GM12878 (cell line): ENCODE results near the gene CGB2. TPM values are rescaled to one million over a fixed set of nuclear protein-coding genes. Genes with fewer than 3 reads are reported as not detected.

Experiments
- ATAC-seq: fragments of 200-7000 bp; cut with Tn5 transposase; 3 replicates; pipeline ENCODE4 v1.9.1; 2020; ENCODE audit warnings: mild to moderate bottlenecking, moderate library complexity
- BruUV-seq: library from RNA; stranded (reverse); fragments of 400-500 nt; replicated peaks from 2 replicates; lab custom pipeline; 2021; lab: Mats Ljungman, UMichigan
- CTCF ChIA-PET: fragments of 300-600 bp; sonication (Branson Sonifier 250); formaldehyde crosslinking; extraction: SDS; loops from one replicate; lab custom pipeline; 2021; ENCODE audit warnings: inconsistent platforms; lab: Yijun Ruan, JAX
- POLR2A ChIA-PET: fragments of 350-600 bp; formaldehyde crosslinking; extraction: SDS; loops from one replicate; lab custom pipeline; 2021; ENCODE audit warnings: inconsistent platforms; lab: Charles Lee
- RAD21 ChIA-PET: fragments of 300-600 bp; sonication (Branson Sonifier 250); formaldehyde crosslinking; loops from one replicate; lab custom pipeline; 2023; ENCODE audit warnings: antibody characterized with exemption; ENCODE audit not compliant: unreplicated experiment; lab: Charles Lee
- SMC1A ChIA-PET: fragments of 300-600 bp; sonication (Branson Sonifier 250); formaldehyde crosslinking; loops from one replicate; lab custom pipeline; 2023; ENCODE audit not compliant: unreplicated experiment, uncharacterized antibody; lab: Charles Lee
- DNase-seq: peaks from one replicate; pipeline ENCODE4 v3.0.0-alpha.2; 2011; ENCODE audit warnings: low read depth, low spot score
- FAIRE-seq: peaks from 3 replicates; lab custom pipeline; 2011; peaks lifted over from hg19 to GRCh38; lab: Jason Lieb, UNC
- H2AFZ ChIP-seq: 2 replicates; pipeline ENCODE4 v1.6.0; 2011; ENCODE audit warnings: low read depth, low read length, control low read depth; ENCODE audit not compliant: control insufficient read depth
- H3K27ac ChIP-seq: 2 replicates; pipeline ENCODE4 v1.5.1; 2011; ENCODE audit warnings: control low read depth; ENCODE audit not compliant: control insufficient read depth, insufficient read depth
- H3K27me3 ChIP-seq, 2 experiments: replicated peaks in 1 of 2; 2 replicates each; pipeline versions ENCODE4 v1.6.0 to v1.6.1; 2011; ENCODE audit warnings: low read length in 1 of 2; ENCODE audit not compliant: control insufficient read depth in 2 of 2, insufficient read depth in 2 of 2
- H3K36me3 ChIP-seq, 2 experiments: 2 replicates each; pipeline ENCODE4 v1.5.1; 2011; ENCODE audit warnings: low read length in 1 of 2; ENCODE audit not compliant: control insufficient read depth in 2 of 2, insufficient read depth in 2 of 2
- H3K4me1 ChIP-seq: 2 replicates; pipeline ENCODE4 v1.6.1; 2011; ENCODE audit warnings: mild to moderate bottlenecking, low read length, moderate library complexity, mixed read lengths; ENCODE audit not compliant: control insufficient read depth, insufficient read depth
- H3K4me2 ChIP-seq: 2 replicates; pipeline ENCODE4 v1.6.0; 2011; ENCODE audit warnings: control low read depth; ENCODE audit not compliant: control insufficient read depth, insufficient read depth
- H3K4me3 ChIP-seq: fragments of 200-600 bp; sonication (generic); 2 replicates; pipeline ENCODE4 v1.5.1; 2016
- H3K79me2 ChIP-seq: 2 replicates; pipeline ENCODE4 v1.6.0; 2011; ENCODE audit warnings: low read length; ENCODE audit not compliant: control insufficient read depth, insufficient read depth
- H3K9ac ChIP-seq: 2 replicates; pipeline ENCODE4 v1.8.0; 2011; ENCODE audit warnings: low read length, control low read depth, mixed read lengths; ENCODE audit not compliant: control insufficient read depth, insufficient read depth
- H3K9me3 ChIP-seq: replicated peaks from 3 replicates; pipeline ENCODE4 v1.5.1; 2011; ENCODE audit warnings: mild to moderate bottlenecking, low read length; ENCODE audit not compliant: control insufficient read depth, insufficient read depth
- H4K20me1 ChIP-seq: 2 replicates; pipeline ENCODE4 v1.6.0; 2011; ENCODE audit not compliant: control insufficient read depth, insufficient read depth
- E2F4 ChIP-seq: IDR thresholded peaks from 2 replicates; pipeline ENCODE4 v1.6.1; 2012; ENCODE audit warnings: low read depth, low read length, improper control_type of control experiment
- GATAD2B ChIP-seq: fragments of 450-650 bp; conservative IDR thresholded peaks from 2 replicates; pipeline ENCODE4 v1.6.1; 2017; ENCODE audit warnings: low read depth, mild to moderate bottlenecking, moderate library complexity
- MAX ChIP-seq: IDR thresholded peaks from 2 replicates; pipeline ENCODE4 v1.6.1; 2012; ENCODE audit warnings: low read depth, low read length, improper control_type of control experiment
- MEF2A ChIP-seq: IDR thresholded peaks from 2 replicates; pipeline ENCODE4 v1.6.1; 2011; ENCODE audit warnings: low read depth, mild to moderate bottlenecking, low read length, moderate library complexity; ENCODE audit not compliant: insufficient read depth
- NR2F1 ChIP-seq: fragments of 450-650 bp; conservative IDR thresholded peaks from 2 replicates; pipeline ENCODE4 v1.6.1; 2017; ENCODE audit warnings: mild to moderate bottlenecking
- POU2F2 ChIP-seq: IDR thresholded peaks from 3 replicates; pipeline ENCODE4 v1.6.1; 2011; ENCODE audit warnings: low read depth, mild to moderate bottlenecking, low read length, borderline replicate concordance
- RAD21 ChIP-seq: IDR thresholded peaks from 2 replicates; pipeline ENCODE4 v1.6.1; 2011; ENCODE audit warnings: mild to moderate bottlenecking, low read depth, low read length, moderate library complexity; ENCODE audit not compliant: insufficient read depth
- SIX5 ChIP-seq: IDR thresholded peaks from 2 replicates; pipeline ENCODE4 v1.6.1; 2011; ENCODE audit warnings: mild to moderate bottlenecking, low read depth, low read length, moderate library complexity; ENCODE audit not compliant: severe bottlenecking
- USF1 ChIP-seq: IDR thresholded peaks from 2 replicates; pipeline ENCODE4 v1.6.1; 2011; ENCODE audit warnings: borderline replicate concordance, low read depth, mild to moderate bottlenecking, moderate library complexity, mixed read lengths, low read length; ENCODE audit not compliant: insufficient read depth; ENCODE audit errors: extremely low read length
- YBX1 ChIP-seq: fragments of 450-650 bp; IDR thresholded peaks from 2 replicates; pipeline ENCODE4 v1.6.1; 2016; ENCODE audit warnings: antibody characterized with exemption
- ZBTB11 ChIP-seq: fragments of 450-650 bp; formaldehyde crosslinking; IDR thresholded peaks from 2 replicates; pipeline ENCODE4 v1.5.0; 2022; ENCODE audit warnings: mild to moderate bottlenecking, missing genetic modification characterization
- ZNF592 ChIP-seq: fragments of 450-650 bp; IDR thresholded peaks from 2 replicates; pipeline ENCODE4 v1.6.1; 2017; ENCODE audit warnings: mild to moderate bottlenecking, moderate library complexity
- WGBS: methylation state at CpG from one replicate; pipeline ENCODE4 v1.1.6; 2016; ENCODE audit warnings: low lambda C conversion rate; ENCODE audit not compliant: insufficient replicate concordance, insufficient coverage; ENCODE audit errors: missing lambda C conversion rate; 5-methylcytosine and 5-hydroxymethylcytosine counted together
- in situ Hi-C: fragments of 300-500 bp; cut with MboI; formaldehyde crosslinking; loops from 9 replicates; pipeline ENCODE4 v1.14.3; 2018; ENCODE audit warnings: mixed read lengths
- intact Hi-C: fragments of 100-400 bp; cut with micrococcal nuclease; formaldehyde crosslinking; loops from one replicate; pipeline ENCODE4 v1.14.2; 2022; ENCODE audit not compliant: unreplicated experiment
- polyA plus RNA-seq, 11 experiments: library from polyadenylated mRNA; depleted of rRNA in 4 of 11; unstranded in 6 of 11; stranded (reverse) in 5 of 11; fragments of >200 nt; fragmentation: Nextera tagmentation in 4 of 11; fragmentation: Illumina TruSeq in 1 of 11; extraction: Ambion mirVana in 4 of 11; extraction: Trizol in 1 of 11; gene quantifications; 1 replicate in 1 of 11; 2 replicates in 10 of 11; pipeline versions ENCODE4 v1.2.1 to v1.2.3, GENCODE V29; 2011 to 2016; ENCODE audit warnings: inconsistent platforms in 2 of 11, missing spikeins in 2 of 11, low read depth in 1 of 11
- total RNA-seq, 4 experiments: library from RNA; depleted of rRNA in 3 of 4; stranded (reverse); fragments of >200 nt in 3 of 4; fragmentation: Illumina TruSeq in 1 of 4; extraction: Trizol in 1 of 4; gene quantifications; 2 replicates each; pipeline versions ENCODE4 v1.2.1 to v1.2.3, GENCODE V29; 2013 to 2021

CGB2 gene
- total and polyA plus RNA-seq, 10 of the 15 experiments (the other 5 are each of a cell fraction or from before 2014, with no cell fraction given) = 0.20 to 0.37 TPM; not detected in 8

GRCh38 chr19:49061000-49061399 is 29.3 kb downstream of the CGB2 start (continued):
- TF ChIP-seq ZBTB11 (CRISPR knock-in tag) (no peak), POU2F2 (no peak)

GRCh38 chr19:49061445-49061844 is 29.8 kb downstream of the CGB2 start:
- intact Hi-C loops (no loop called here), in situ Hi-C loops (no loop called here)
- no peak for FAIRE-seq
- BruUV-seq = no TSS peak
- Histone ChIP-seq H3K27me3 (peaks cover 5 to 12% of the 10 kb centered on the region in 2 experiments; a peak in 3 of 4 replicates), H3K4me2 (no peak overlapping the region), H2AFZ (no peak overlapping the region), H3K36me3 (no peaks in the 10 kb centered on the region), H3K4me1 (no peaks in the 10 kb centered on the region), H4K20me1 (no peaks in the 10 kb centered on the region), H3K27ac (no peak overlapping the region), H3K4me3 (no peak overlapping the region), H3K9me3 (no peaks in the 10 kb centered on the region), H3K79me2 (no peaks in the 10 kb centered on the region), H3K9ac (no peak overlapping the region)
- ChIA-PET CTCF (interaction anchor here (0.6 to 2.0 kb wide), 3 partner anchors 36 to 219 kb away, joined by 3 to 7 read pairs (median 3); no protein-coding TSS in a partner anchor), RAD21 (no interaction called here), SMC1A (no interaction called here), POLR2A (interaction anchor here (1.6 kb wide), 1 partner anchor 8 kb away, joined by 4 read pairs; no protein-coding TSS in a partner anchor)
- ATAC-seq = peak; percentile 45
- no peak for DNase-seq
- 39% methylated on average over 19 of the region's 25 CpGs for WGBS
- no peak for TF ChIP-seq RAD21
- peak; percentile 52 for TF ChIP-seq NR2F1
- no peak for TF ChIP-seq E2F4
- TF ChIP-seq MEF2A = no peak
- TF ChIP-seq USF1 = no peak
- 0 out of 2 replicates have a peak, but pooled peaks have one; percentile 45 for TF ChIP-seq GATAD2B
- no peak for TF ChIP-seq SIX5
- TF ChIP-seq ZNF592 = no peak
- TF ChIP-seq YBX1 = no peak
- no peak for TF ChIP-seq MAX
